Transverse colon (tissue), 4 donors: ENCODE results near the gene SMTNL2. TPM values are rescaled to one million over a fixed set of nuclear protein-coding genes. Genes with fewer than 3 reads are reported as not detected.
A peak's percentile ranks its signal among the peaks of the same experiment; 100 is the strongest.

Experiments used
- DNase-seq: peaks from one replicate; pipeline ENCODE4 v3.0.0-alpha.2; 2019
- H3K27ac ChIP-seq, 4 donors: fragments of 200-600 bp; sonication (generic); 2 replicates each; pipeline ENCODE4 v1.5.1; 2016 to 2018; ENCODE audit warnings: inconsistent platforms in 4 of 4
- H3K27me3 ChIP-seq: fragments of 200-600 bp; sonication (generic); 2 replicates; pipeline ENCODE4 v1.5.1; 2017; ENCODE audit warnings: inconsistent platforms
- H3K36me3 ChIP-seq, 4 donors: fragments of 200-600 bp; sonication (generic); 2 replicates each; pipeline ENCODE4 v1.5.1; 2017 to 2019; ENCODE audit warnings: inconsistent platforms in 4 of 4
- H3K4me1 ChIP-seq, 4 donors: fragments of 200-600 bp; sonication (generic); 2 replicates each; pipeline ENCODE4 v1.5.1; 2017 to 2020; ENCODE audit warnings: inconsistent platforms in 4 of 4
- H3K4me3 ChIP-seq, 4 donors: fragments of 200-600 bp; sonication (generic); 1 replicate in 1 of 4; 2 replicates in 3 of 4; pipeline versions ENCODE4 v1.5.1 to v1.6.1; 2017 to 2019; ENCODE audit warnings: inconsistent platforms in 4 of 4
- H3K9me3 ChIP-seq, 2 donors: fragments of 200-600 bp; sonication (generic); 2 replicates each; pipeline ENCODE4 v1.5.1; 2017 to 2019; ENCODE audit warnings: inconsistent platforms in 2 of 2
- EP300 ChIP-seq: sonication (generic); formaldehyde crosslinking; IDR thresholded peaks from one replicate; pipeline ENCODE4 v1.6.1; 2017; ENCODE audit warnings: antibody characterized with exemption, low read depth
- POLR2A ChIP-seq: fragments of 450-650 bp; IDR thresholded peaks from one replicate; pipeline ENCODE4 v1.6.1; 2016; ENCODE audit warnings: antibody characterized with exemption, mild to moderate bottlenecking, moderate library complexity
- POLR2AphosphoS5 ChIP-seq, 3 donors: sonication (generic); formaldehyde crosslinking; IDR thresholded peaks; one replicate each; pipeline ENCODE4 v1.6.1; 2016; ENCODE audit warnings: antibody characterized with exemption in 3 of 3
- WGBS, 2 donors: methylation state at CpG; one replicate each; pipeline ENCODE4 v1.1.5; 2018; ENCODE audit warnings: low coverage in 1 of 2; 5-methylcytosine and 5-hydroxymethylcytosine counted together
- in situ Hi-C, 4 donors: fragments of 200-750 bp; cut with MboI; loops; one replicate each; pipeline versions ENCODE4 v1.15.0 to v1.15.1; 2017; ENCODE audit warnings: low sequenced_read_pairs in 3 of 4, low pct_ligation_motif_present in 1 of 4, low pct_unique_long_range_greater_than_20kb in 1 of 4
- intact Hi-C: fragments of 100-400 bp; cut with DNase I; formaldehyde crosslinking; loops from one replicate; pipeline ENCODE4 v1.15.1; 2023; ENCODE audit warnings: low total_unique reads
- total RNA-seq, 4 donors: library from RNA; depleted of rRNA; stranded (reverse); fragments of >200 nt; gene quantifications; one replicate each; pipeline ENCODE4 v1.1.0, GENCODE V29; 2016
- TF ChIP-seq, protein P1 (sequence below), 5 experiments: fragments of 200-600 bp in 3 of 5; fragments of 450-650 bp in 2 of 5; sonication (generic) in 3 of 5; IDR thresholded peaks; 1 replicate in 2 of 5; 2 replicates in 3 of 5; pipeline ENCODE4 v1.5.1; 2016 to 2017; ENCODE audit warnings: antibody characterized with exemption in 5 of 5, inconsistent platforms in 3 of 5, mild to moderate bottlenecking in 2 of 5, moderate library complexity in 1 of 5

The SMTNL2 gene
- total RNA-seq, 4 donors from 2014 or later = 0.16 to 0.96 (median 0.40) TPM; not detected in 1

- H3K27me3 ChIP-seq = peaks cover 14% of the 10 kb centered on the region
- peaks cover 6 to 34% (median 21%) of the 10 kb centered on the region in 4 donors for H3K4me1 ChIP-seq
- no peak overlapping the region for H3K27ac ChIP-seq
- in situ Hi-C loops (no loop called here), intact Hi-C loops (no loop called here)
- TF ChIP-seq POLR2A (no peak), EP300 (no peak), POLR2AphosphoS5 (IDR thresholded peaks at IDR 0.05) (no peak)
- TF ChIP-seq, protein P1, sequence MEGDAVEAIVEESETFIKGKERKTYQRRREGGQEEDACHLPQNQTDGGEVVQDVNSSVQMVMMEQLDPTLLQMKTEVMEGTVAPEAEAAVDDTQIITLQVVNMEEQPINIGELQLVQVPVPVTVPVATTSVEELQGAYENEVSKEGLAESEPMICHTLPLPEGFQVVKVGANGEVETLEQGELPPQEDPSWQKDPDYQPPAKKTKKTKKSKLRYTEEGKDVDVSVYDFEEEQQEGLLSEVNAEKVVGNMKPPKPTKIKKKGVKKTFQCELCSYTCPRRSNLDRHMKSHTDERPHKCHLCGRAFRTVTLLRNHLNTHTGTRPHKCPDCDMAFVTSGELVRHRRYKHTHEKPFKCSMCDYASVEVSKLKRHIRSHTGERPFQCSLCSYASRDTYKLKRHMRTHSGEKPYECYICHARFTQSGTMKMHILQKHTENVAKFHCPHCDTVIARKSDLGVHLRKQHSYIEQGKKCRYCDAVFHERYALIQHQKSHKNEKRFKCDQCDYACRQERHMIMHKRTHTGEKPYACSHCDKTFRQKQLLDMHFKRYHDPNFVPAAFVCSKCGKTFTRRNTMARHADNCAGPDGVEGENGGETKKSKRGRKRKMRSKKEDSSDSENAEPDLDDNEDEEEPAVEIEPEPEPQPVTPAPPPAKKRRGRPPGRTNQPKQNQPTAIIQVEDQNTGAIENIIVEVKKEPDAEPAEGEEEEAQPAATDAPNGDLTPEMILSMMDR (IDR thresholded peaks at IDR 0.05) = no peak
- H3K4me3 ChIP-seq = no peak overlapping the region
- H3K36me3 ChIP-seq = peaks cover 0 to 25% (median 10%) of the 10 kb centered on the region in 4 donors
- WGBS, 2 donors = 85% methylated on average over 7 of the region's 8 CpGs; no CpG with 5 or more reads in 1 of the 2 donors
- no peaks in the 10 kb centered on the region for H3K9me3 ChIP-seq
- no peak for DNase-seq
These were observed 45.3 kb upstream of the SMTNL2 start for GRCh38 chr17:4539025-4539424.

GRCh38 chr17:4539576-4540223, 44.6 kb upstream of the SMTNL2 start:
- no peak for DNase-seq
- Histone ChIP-seq H3K4me3 (no peak overlapping the region), H3K4me1 (peaks cover 6 to 28% (median 14%) of the 10 kb centered on the region in 4 donors), H3K27me3 (peaks cover 12% of the 10 kb centered on the region), H3K36me3 (peaks cover 0 to 29% (median 13%) of the 10 kb centered on the region in 4 donors), H3K27ac (peak overlapping the region in 1 of 4 donors; percentile 28), H3K9me3 (no peaks in the 10 kb centered on the region)
- TF ChIP-seq, protein P1 (IDR thresholded peaks at IDR 0.05) = no peak
- no peak for TF ChIP-seq POLR2A
- TF ChIP-seq EP300 = no peak
- TF ChIP-seq POLR2AphosphoS5 (IDR thresholded peaks at IDR 0.05) = no peak
- 96% methylated on average over 21 of the region's 26 CpGs; no CpG with 5 or more reads in 1 of the 2 donors for WGBS, 2 donors
- in situ Hi-C loops = no loop called here
- intact Hi-C loops = no loop called here

DNA sequence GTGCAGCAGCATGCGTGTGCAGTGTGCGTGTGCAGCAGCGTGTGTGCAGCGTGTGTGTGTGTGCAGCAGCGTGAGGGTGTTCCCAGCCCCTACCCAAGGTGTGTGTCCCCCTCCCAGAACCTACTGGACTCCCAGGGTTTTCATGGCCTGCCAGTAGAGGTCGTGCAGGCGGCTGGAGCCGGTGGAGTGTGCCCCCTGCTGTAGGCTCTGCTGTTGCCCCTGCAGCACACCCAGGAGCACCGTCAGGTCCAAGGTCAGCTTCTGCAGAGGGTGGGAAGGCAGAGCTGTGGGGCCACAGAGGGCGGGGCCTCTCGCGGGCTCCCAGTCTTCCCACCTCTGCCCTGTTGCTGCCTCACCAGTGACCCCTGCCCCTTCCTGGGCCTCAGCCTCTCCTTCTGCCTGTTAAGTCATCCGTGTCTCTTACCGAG, 44.1 kb upstream of the SMTNL2 start:
- in situ Hi-C loops = no loop called here
- peaks cover 7% of the 10 kb centered on the region for H3K27me3 ChIP-seq
- H3K4me1 ChIP-seq = peaks cover 6 to 28% (median 14%) of the 10 kb centered on the region in 4 donors
- no peak for DNase-seq
- 63% methylated on average over 14 of the region's 14 CpGs; no CpG with 5 or more reads in 1 of the 2 donors for WGBS, 2 donors
- H3K9me3 ChIP-seq = no peaks in the 10 kb centered on the region
- peak overlapping the region in 2 of 4 donors; percentile 28 to 34 for H3K27ac ChIP-seq
- H3K36me3 ChIP-seq = peaks cover 0 to 29% (median 14%) of the 10 kb centered on the region in 4 donors
- TF ChIP-seq POLR2A (no peak), EP300 (no peak), POLR2AphosphoS5 (IDR thresholded peaks at IDR 0.05) (no peak)
- TF ChIP-seq, protein P1 (IDR thresholded peaks at IDR 0.05) = no peak
- no peak overlapping the region for H3K4me3 ChIP-seq
- intact Hi-C loops = no loop called here

DNA sequence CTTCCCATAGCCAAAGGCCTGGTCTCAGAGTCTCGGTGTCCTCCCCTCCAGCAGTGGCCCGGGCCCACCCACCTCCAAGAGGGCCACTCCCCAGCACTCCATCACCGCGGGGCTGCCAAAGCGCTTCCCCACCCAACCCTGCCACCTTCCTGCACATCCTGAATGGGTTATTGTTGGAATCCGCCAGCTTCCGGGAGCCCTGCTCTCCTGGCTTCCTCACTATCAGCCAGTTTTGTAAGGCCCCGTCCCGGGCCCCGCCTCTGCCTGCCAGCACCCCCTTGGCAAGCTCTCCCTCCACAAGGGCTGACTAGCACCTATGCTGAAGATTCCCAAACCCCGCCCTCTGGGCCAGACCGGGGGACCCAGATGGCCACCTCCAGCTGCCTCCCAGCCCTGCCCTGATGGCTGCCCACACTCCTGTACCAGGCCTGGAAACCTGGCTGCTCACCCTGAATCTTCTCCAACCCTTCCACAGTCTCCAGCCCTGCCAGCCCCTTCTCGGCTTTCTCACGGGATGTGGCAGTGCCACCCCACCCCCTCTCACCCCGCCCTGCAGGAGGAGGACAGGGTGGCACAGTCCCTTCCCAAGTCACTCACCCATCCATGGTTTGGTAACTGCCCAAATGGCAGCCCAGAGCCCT, 43.5 kb upstream of the SMTNL2 start:
- Histone ChIP-seq H3K4me1 (peaks cover 6 to 24% (median 12%) of the 10 kb centered on the region in 4 donors), H3K9me3 (no peaks in the 10 kb centered on the region), H3K27me3 (peaks cover 2% of the 10 kb centered on the region), H3K27ac (peak overlapping the region in 3 of 4 donors; percentile 10 to 43 (median 28)), H3K36me3 (peaks cover 0 to 29% (median 14%) of the 10 kb centered on the region in 4 donors), H3K4me3 (no peak overlapping the region)
- intact Hi-C loops = no loop called here
- WGBS, 2 donors = 76% methylated on average over 14 of the region's 15 CpGs; no CpG with 5 or more reads in 1 of the 2 donors
- in situ Hi-C loops = no loop called here
- no peak for DNase-seq
- no peak for TF ChIP-seq POLR2AphosphoS5 (IDR thresholded peaks at IDR 0.05)
- TF ChIP-seq, protein P1 (IDR thresholded peaks at IDR 0.05) = no peak
- TF ChIP-seq POLR2A = no peak
- no peak for TF ChIP-seq EP300
